NCI-H128 (cell line): Measurements from ENCODE around the gene GABRP.
"Not testable (repeated sequence)": the region's sequence is repeated elsewhere in the genome, so short reads cannot be mapped to it uniquely, and the experiment has no call there.

Source experiments
- DNase-seq: peaks from one replicate; lab custom pipeline; 2025; ENCODE audit not compliant: unreplicated experiment; lab: John Stamatoyannopoulos, UW

Gene GABRP

GRCh38 chr5:170791325-170791954 lies 7.9 kb downstream of the GABRP start:
- DNase-seq = no peak

GRCh38 chr5:170792878-170793277 lies 9.4 kb downstream of the GABRP start:
- DNase-seq = no peak

GRCh38 chr5:170795154-170795553 lies 11.6 kb downstream of the GABRP start:
- no peak for DNase-seq

GRCh38 chr5:170805666-170806065 lies 22.1 kb downstream of the GABRP start:
- DNase-seq = no peak

GRCh38 chr5:170809551-170809950 lies 26.0 kb downstream of the GABRP start:
- no peak for DNase-seq

- no peak for DNase-seq
These were observed 28.2 kb downstream of the GABRP start for GRCh38 chr5:170811719-170812118.

- no peak for DNase-seq
These were observed 29.7 kb downstream of the GABRP start for GRCh38 chr5:170813231-170813630.

- no peak for DNase-seq
These were observed 33.7 kb downstream of the GABRP start for GRCh38 chr5:170817195-170817594.

DNA sequence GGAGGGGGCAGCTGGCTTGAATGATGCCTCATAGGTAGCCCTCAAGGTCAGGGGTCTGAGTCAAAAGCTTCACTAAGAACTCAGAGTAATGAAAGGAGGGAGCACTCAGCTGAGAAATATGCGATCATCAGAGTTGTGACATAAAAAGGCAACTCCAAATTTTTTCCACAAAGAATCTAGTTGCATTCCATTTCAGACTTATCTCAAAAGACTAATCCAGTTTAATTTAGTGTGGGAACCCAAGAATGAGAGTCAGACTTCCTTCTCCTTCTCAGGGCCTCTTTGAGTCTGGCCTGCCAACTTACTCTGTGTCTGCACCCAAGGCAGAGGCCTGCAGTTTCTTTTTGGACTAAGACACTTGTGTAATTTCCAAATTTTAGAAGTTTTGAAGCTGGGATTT lies 34.7 kb downstream of the GABRP start:
- DNase-seq = no peak

DNA sequence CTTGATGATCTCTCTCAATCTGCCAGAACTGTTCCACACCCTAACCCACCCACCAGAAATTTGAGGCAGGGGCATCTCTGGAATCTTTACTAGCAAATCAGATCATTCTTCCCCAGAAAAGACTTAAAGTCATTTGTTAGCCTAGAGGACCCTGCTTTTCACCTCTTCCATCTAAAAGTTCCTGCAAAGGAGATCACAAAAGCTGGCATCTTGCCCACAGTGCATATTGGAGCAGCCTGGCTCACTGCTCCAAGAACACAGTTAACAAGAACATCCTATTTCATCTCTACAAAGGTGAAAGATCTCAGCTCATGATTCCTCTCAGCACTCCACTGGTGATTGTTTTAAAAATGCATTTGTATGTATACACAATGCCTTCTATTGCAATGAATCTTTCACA lies 36.3 kb downstream of the GABRP start:
- no peak for DNase-seq

DNA sequence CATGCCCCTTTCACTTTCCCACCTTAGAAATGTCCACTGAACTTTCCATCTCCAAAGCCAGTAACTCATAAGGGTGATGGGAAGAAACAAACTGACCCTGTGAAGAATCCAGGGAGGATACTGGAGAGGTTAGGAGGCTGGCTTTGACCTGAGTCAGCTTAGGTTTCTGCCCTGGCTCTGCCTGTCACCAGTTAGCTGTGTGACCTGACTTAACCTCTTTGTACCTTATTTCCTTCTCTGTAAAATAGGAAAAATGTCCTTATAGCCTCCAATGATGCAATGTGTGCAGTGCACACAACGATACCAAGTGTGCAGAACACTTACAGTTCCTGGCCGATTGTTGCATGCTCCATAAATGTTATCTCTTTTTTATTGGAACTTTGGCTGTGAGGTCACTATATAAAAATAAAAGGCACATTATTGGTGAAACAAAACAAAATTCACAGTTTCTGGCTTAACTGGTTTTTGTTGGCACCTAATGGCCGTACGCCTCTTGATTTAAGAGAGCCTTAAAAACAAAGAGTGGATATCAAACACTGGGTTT lies 37.8 kb downstream of the GABRP start:
- no peak for DNase-seq

DNA sequence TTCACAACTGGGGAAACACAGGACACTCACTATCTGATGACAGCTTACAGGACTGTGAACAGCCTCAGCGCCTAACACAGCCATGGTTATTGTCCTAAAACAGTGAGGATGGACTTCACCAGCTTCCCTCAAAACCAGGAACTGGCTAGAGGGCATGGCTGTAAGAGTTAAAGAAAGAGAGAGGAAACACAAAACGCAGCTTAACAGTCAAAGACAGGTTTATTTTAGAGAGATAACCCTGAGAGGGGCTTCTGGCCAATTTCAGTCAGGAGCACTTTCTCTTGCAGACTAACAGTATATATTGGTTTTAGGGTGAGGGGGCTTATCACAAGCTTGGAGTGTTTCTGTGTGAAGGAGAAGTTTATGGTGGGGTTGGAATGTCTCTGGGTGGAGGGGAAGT lies 42.6 kb downstream of the GABRP start:
- DNase-seq = no peak

DNA sequence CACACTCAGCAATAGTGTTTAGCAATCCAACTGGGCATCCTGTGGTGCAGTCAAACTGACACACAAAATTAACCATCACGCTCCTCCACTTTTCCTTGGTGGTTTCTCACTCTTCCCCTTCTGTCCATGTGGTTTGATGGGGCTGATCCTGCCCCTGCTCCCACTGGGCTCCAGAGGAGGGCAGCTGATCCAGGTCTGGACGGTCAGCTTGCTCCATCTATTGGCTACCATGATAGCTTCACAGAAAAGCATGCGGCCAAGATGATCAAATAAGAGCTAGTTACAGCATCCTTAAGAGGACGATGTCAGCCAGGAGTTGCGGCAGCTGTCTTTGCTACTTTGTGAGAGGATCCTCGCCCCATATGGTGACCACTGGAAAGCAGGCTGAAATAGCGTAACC lies 48.7 kb downstream of the GABRP start:
- no peak for DNase-seq

- DNase-seq = not testable (repeated sequence)
These were observed 50.5 kb downstream of the GABRP start for GRCh38 chr5:170833981-170834380.

GRCh38 chr5:170836226-170836625 lies 52.7 kb downstream of the GABRP start:
- DNase-seq = no peak

GRCh38 chr5:170843870-170844269 lies 60.3 kb downstream of the GABRP start:
- DNase-seq = no peak

DNA sequence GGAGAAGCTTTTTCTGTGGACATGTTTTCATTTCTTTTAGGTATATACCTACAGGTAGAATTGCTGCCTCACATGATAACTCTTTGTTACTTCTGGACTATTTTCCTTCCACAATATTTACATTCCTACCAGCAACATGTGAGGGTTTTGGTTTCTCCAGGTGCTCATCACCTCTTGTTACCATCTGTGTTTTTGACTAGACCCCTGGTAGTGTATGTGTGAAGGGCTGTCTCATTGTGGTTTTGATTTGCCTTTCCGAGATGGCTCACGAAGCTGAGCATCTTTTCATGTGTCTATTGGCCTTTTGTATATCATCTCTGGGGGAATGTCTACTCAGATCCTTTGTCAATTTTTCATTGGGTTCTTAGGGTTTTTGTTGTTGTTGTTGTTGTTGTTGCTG lies 61.1 kb downstream of the GABRP start:
- DNase-seq = no peak

- no peak for DNase-seq
These were observed 62.9 kb downstream of the GABRP start for GRCh38 chr5:170846416-170846815.

- DNase-seq = no peak
These were observed 63.3 kb downstream of the GABRP start for GRCh38 chr5:170846846-170847245.

- no peak for DNase-seq
These were observed 64.5 kb downstream of the GABRP start for GRCh38 chr5:170848033-170848432.

- no peak for DNase-seq
These were observed 65.8 kb downstream of the GABRP start for GRCh38 chr5:170849374-170849773.

- DNase-seq = no peak
These were observed 71.0 kb downstream of the GABRP start for GRCh38 chr5:170854566-170854965.

DNA sequence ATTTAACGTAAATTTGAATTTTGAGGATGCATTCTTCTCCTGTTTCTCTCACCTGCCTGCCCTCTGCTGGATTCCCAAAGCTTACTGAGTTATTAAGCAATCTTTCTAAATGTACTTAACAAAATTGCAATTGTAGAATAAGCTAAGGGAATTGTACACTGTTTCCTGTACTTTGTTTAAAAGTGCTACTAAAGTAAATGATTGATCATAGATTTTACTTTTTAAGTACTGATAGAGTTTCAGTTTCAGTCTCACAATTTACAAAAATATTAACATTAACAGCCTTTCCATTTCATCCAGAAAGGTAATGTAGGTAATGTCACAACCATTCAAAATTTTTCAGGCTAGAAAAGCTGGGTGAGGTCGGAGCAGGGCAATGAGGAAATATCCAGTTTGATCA lies 73.5 kb downstream of the GABRP start:
- no peak for DNase-seq
